HFFc6 (cell line): ENCODE measurements around the gene LDLRAD4. TPM values are rescaled to one million over a fixed set of nuclear protein-coding genes. Genes with fewer than 3 reads are reported as not detected.
A peak's percentile ranks its signal among the peaks of the same experiment; 100 is the strongest.

Experiments
- DNase-seq: peaks from one replicate; pipeline ENCODE4 v3.0.0-alpha.2; 2018
- H3K27ac Mint-ChIP-seq: 2 replicates; pipeline ENCODE4 v1.8.0; 2020; ENCODE audit warnings: mild to moderate bottlenecking, mixed read lengths
- H3K27me3 Mint-ChIP-seq: 2 replicates; pipeline ENCODE4 v1.8.0; 2021; ENCODE audit warnings: mild to moderate bottlenecking, moderate library complexity, mixed read lengths; ENCODE audit not compliant: insufficient read depth
- H3K36me3 Mint-ChIP-seq: 2 replicates; pipeline ENCODE4 v1.8.0; 2021; ENCODE audit warnings: low read depth, mixed read lengths
- H3K4me1 Mint-ChIP-seq: 2 replicates; pipeline ENCODE4 v1.8.0; 2020; ENCODE audit warnings: low read depth, mixed read lengths
- H3K4me3 Mint-ChIP-seq: 2 replicates; pipeline ENCODE4 v1.8.0; 2020; ENCODE audit warnings: mild to moderate bottlenecking, moderate library complexity, mixed read lengths
- H3K9me3 Mint-ChIP-seq: 2 replicates; pipeline ENCODE4 v1.8.0; 2020; ENCODE audit warnings: mild to moderate bottlenecking, mixed read lengths
- CTCF ChIP-seq: fragments of 200-600 bp; sonication (generic); IDR thresholded peaks from 2 replicates; pipeline ENCODE4 v1.5.0; 2021; ENCODE audit warnings: antibody characterized with exemption, mild to moderate bottlenecking
- total RNA-seq, 6 experiments: library from RNA; stranded (reverse); fragmentation: NEBNext Ultra II Directional; extraction: Animal tissue kit (Norgen Biotek cat#: 25700); gene quantifications; 2 replicates in 1 of 6; 3 replicates in 5 of 6; pipeline ENCODE4 v1.2.3, GENCODE V29; 2021

The LDLRAD4 gene
- total RNA-seq, 6 experiments from 2014 or later = not detected

GRCh38 chr18:13217971-13218367, 591 bp upstream of the LDLRAD4 start:
- Mint-ChIP-seq H3K4me1 (peaks cover 13% of the 10 kb centered on the region), H3K36me3 (no peaks in the 10 kb centered on the region), H3K27me3 (peaks cover 51% of the 10 kb centered on the region), H3K27ac (no peak overlapping the region), H3K4me3 (no peak overlapping the region), H3K9me3 (no peaks in the 10 kb centered on the region)
- no peak for TF ChIP-seq CTCF
- no peak for DNase-seq

- no peaks in the 10 kb centered on the region for H3K9me3 Mint-ChIP-seq
- no peak for TF ChIP-seq CTCF
- no peak for DNase-seq
- no peak overlapping the region for H3K4me3 Mint-ChIP-seq
- H3K36me3 Mint-ChIP-seq = no peaks in the 10 kb centered on the region
- peaks cover 50% of the 10 kb centered on the region for H3K27me3 Mint-ChIP-seq
- H3K4me1 Mint-ChIP-seq = peaks cover 13% of the 10 kb centered on the region
- H3K27ac Mint-ChIP-seq = no peak overlapping the region
These were observed 437 bp downstream of the LDLRAD4 start for GRCh38 chr18:13218997-13219396.

- Mint-ChIP-seq H3K4me1 (peaks cover 13% of the 10 kb centered on the region), H3K4me3 (no peak overlapping the region), H3K36me3 (no peaks in the 10 kb centered on the region), H3K27ac (no peak overlapping the region), H3K27me3 (peaks cover 50% of the 10 kb centered on the region), H3K9me3 (no peaks in the 10 kb centered on the region)
- TF ChIP-seq CTCF = no peak
- no peak for DNase-seq
These were observed 1.1 kb downstream of the LDLRAD4 start for GRCh38 chr18:13219593-13220159.

- DNase-seq = no peak
- Mint-ChIP-seq H3K4me3 (no peak overlapping the region), H3K27ac (no peak overlapping the region), H3K27me3 (peaks cover 45% of the 10 kb centered on the region), H3K36me3 (no peaks in the 10 kb centered on the region), H3K9me3 (no peaks in the 10 kb centered on the region), H3K4me1 (peaks cover 13% of the 10 kb centered on the region)
- TF ChIP-seq CTCF = no peak
These were observed 1.9 kb downstream of the LDLRAD4 start for GRCh38 chr18:13220361-13220991.

GRCh38 chr18:13221869-13222855, 3.6 kb downstream of the LDLRAD4 start:
- Mint-ChIP-seq H3K4me1 (peaks cover 13% of the 10 kb centered on the region), H3K36me3 (no peaks in the 10 kb centered on the region), H3K9me3 (no peaks in the 10 kb centered on the region), H3K4me3 (peak overlapping the region; percentile 25; the same call in 1 of the 2 replicates), H3K27ac (no peak overlapping the region), H3K27me3 (peaks cover 36% of the 10 kb centered on the region; the same call in 1 of the 2 replicates)
- no peak for TF ChIP-seq CTCF
- no peak for DNase-seq
